ENCODE measurements around the gene AKR1C2. TPM values are rescaled to one million over a fixed set of nuclear protein-coding genes. Genes with fewer than 3 reads are reported as not detected.
A peak's percentile ranks its signal among the peaks of the same experiment; 100 is the strongest.

The AKR1C2 gene
- total and polyA plus RNA-seq, 9 of the 15 experiments (the other 6 are each of a cell fraction or from before 2014, with no cell fraction given) = 13.8 to 74.0 (median 30.5) TPM

GRCh38 chr10:5033061-5033778 lies 29.6 kb upstream of the AKR1C2 start (continued):
- peak; percentile 68 for TF ChIP-seq ZNF316 (IDR thresholded peaks at IDR 0.05)
- TF ChIP-seq JUN (IDR thresholded peaks at IDR 0.05; ENCODE audit: borderline replicate concordance, low read depth, low read length) = no peak
- TF ChIP-seq JUN (CRISPR knock-in tag; IDR thresholded peaks at IDR 0.05; ENCODE audit: borderline replicate concordance) = no peak
- TF ChIP-seq BRF1 (IDR thresholded peaks at IDR 0.05; ENCODE audit: borderline replicate concordance, extremely low read depth, insufficient read length) = no peak
- TF ChIP-seq RCOR1 (IDR thresholded peaks at IDR 0.05; ENCODE audit: borderline replicate concordance in 1 of 2, low read depth in 2 of 2, low read length in 2 of 2) = no peak
- TF ChIP-seq RNF219 (CRISPR knock-in tag; IDR thresholded peaks at IDR 0.05) = no peak
- no peak for TF ChIP-seq E2F1 (CRISPR knock-in tag; IDR thresholded peaks at IDR 0.05)
- peak; percentile 74 for TF ChIP-seq MAFG (tag; conservative IDR thresholded peaks at IDR 0.05)
- TF ChIP-seq IRF9 (tag; IDR thresholded peaks at IDR 0.05) = no peak
- TF ChIP-seq NUFIP1 (IDR thresholded peaks at IDR 0.05; ENCODE audit: partially characterized antibody) = no peak
- TF ChIP-seq C11orf30 (IDR thresholded peaks at IDR 0.05; ENCODE audit: low read depth) = peak; percentile 29
- no peak for TF ChIP-seq ZNF280A (IDR thresholded peaks at IDR 0.05; ENCODE audit: low read depth, partially characterized antibody)
- TF ChIP-seq ELK3 (CRISPR knock-in tag; IDR thresholded peaks at IDR 0.05) = no peak
- no peak for TF ChIP-seq KLF6 (CRISPR knock-in tag; IDR thresholded peaks at IDR 0.05; ENCODE audit: borderline replicate concordance)
- no peak for TF ChIP-seq EP400 (IDR thresholded peaks at IDR 0.05)
- no peak for TF ChIP-seq RBM39 (optimal IDR thresholded peaks at IDR 0.05; ENCODE audit: low read depth, low read length)
- TF ChIP-seq E2F6 (IDR thresholded peaks at IDR 0.05; ENCODE audit: borderline replicate concordance in 1 of 2, extremely low read depth in 1 of 2, insufficient read depth in 1 of 2, insufficient read length in 1 of 2, low read depth in 1 of 2, low read length in 1 of 2, poor library complexity in 1 of 2, severe bottlenecking in 1 of 2) = no peak
- no peak for TF ChIP-seq GABPB2 (CRISPR knock-in tag; conservative IDR thresholded peaks at IDR 0.05)
- no peak for TF ChIP-seq YBX1 (IDR thresholded peaks at IDR 0.05)
- no peak for TF ChIP-seq HNRNPUL1 (IDR thresholded peaks at IDR 0.05; ENCODE audit: low read length)

Data from K562 (cell line).